PFSK-1 (cell line): ENCODE measurements around the gene SERGEF.

Experiments
- POLR2AphosphoS5 ChIP-seq: IDR thresholded peaks from 2 replicates; pipeline ENCODE4 v1.6.1; 2012; ENCODE audit warnings: low read depth, mild to moderate bottlenecking, control low read depth, low read length, moderate library complexity
- TAF1 ChIP-seq: IDR thresholded peaks from 2 replicates; pipeline ENCODE4 v1.6.1; 2012; ENCODE audit warnings: low read length, control low read depth, borderline replicate concordance; ENCODE audit not compliant: insufficient read depth
- TF ChIP-seq, protein P1 (sequence below), 2 experiments: IDR thresholded peaks; 2 replicates each; pipeline versions ENCODE4 v1.6.1 to v1.8.0; 2011 to 2012; ENCODE audit warnings: low read depth in 2 of 2, low read length in 2 of 2, control low read depth in 1 of 2, inconsistent platforms in 1 of 2, mild to moderate bottlenecking in 1 of 2, moderate library complexity in 1 of 2; ENCODE audit not compliant: insufficient read depth in 1 of 2

DNA sequence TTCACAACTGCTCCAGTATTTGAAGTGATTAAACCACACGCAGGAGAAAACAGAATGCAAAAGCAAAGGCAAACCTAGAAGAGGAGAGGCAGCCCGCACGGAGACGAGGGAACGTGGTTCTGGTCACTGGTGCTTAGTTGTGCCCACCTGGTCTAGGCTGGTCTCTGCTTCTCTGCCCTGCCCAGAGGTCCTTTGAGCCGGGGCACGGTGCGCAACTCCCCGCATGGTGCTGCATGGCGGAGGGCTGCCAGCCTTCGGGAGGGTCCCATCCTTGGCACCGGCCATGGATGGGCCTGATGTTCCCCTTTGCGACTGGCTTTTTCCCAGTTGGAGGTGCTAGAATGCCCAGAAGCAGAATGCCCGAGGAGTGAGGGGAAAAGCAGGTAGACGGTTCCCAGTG lies 232.2 kb downstream of the SERGEF start:
- TF ChIP-seq TAF1, result no peak
- TF ChIP-seq, protein P1, sequence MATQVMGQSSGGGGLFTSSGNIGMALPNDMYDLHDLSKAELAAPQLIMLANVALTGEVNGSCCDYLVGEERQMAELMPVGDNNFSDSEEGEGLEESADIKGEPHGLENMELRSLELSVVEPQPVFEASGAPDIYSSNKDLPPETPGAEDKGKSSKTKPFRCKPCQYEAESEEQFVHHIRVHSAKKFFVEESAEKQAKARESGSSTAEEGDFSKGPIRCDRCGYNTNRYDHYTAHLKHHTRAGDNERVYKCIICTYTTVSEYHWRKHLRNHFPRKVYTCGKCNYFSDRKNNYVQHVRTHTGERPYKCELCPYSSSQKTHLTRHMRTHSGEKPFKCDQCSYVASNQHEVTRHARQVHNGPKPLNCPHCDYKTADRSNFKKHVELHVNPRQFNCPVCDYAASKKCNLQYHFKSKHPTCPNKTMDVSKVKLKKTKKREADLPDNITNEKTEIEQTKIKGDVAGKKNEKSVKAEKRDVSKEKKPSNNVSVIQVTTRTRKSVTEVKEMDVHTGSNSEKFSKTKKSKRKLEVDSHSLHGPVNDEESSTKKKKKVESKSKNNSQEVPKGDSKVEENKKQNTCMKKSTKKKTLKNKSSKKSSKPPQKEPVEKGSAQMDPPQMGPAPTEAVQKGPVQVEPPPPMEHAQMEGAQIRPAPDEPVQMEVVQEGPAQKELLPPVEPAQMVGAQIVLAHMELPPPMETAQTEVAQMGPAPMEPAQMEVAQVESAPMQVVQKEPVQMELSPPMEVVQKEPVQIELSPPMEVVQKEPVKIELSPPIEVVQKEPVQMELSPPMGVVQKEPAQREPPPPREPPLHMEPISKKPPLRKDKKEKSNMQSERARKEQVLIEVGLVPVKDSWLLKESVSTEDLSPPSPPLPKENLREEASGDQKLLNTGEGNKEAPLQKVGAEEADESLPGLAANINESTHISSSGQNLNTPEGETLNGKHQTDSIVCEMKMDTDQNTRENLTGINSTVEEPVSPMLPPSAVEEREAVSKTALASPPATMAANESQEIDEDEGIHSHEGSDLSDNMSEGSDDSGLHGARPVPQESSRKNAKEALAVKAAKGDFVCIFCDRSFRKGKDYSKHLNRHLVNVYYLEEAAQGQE (IDR thresholded peaks at IDR 0.05; ENCODE audit: insufficient read depth in 1 of 2, low read depth in 2 of 2, low read length in 2 of 2), result no peak
- no peak for TF ChIP-seq POLR2AphosphoS5
